Measurements from ENCODE around the gene EIF1AY. TPM values are rescaled to one million over a fixed set of nuclear protein-coding genes. Genes with fewer than 3 reads are reported as not detected.

The EIF1AY gene
- total RNA-seq, 2 donors from 2014 or later, result 65.3 to 78.7 TPM

Other genes starting within 250 kb of the EIF1AY start
- gene RPS4Y2, start 180.3 kb downstream of the EIF1AY start, total RNA-seq, result not detected

Data from activated naive CD4-positive, alpha-beta T cell treated with anti-CD3 and anti-CD28 coated beads, Interleukin-2, amount 50 U/mL, for 72 hours (primary cell).